Measurements from ENCODE around the gene GPX3. TPM values are rescaled to one million over a fixed set of nuclear protein-coding genes. Genes with fewer than 3 reads are reported as not detected.

GPX3 gene
- total RNA-seq, 4 donors from 2014 or later: 690 to 3,141 (median 1,517) TPM

GRCh38 chr5:151047814-151048425 lies 27.5 kb downstream of the GPX3 start:
- peaks cover 0 to 86% of the 10 kb centered on the region in 2 donors for H3K36me3 ChIP-seq
- WGBS, 2 donors (ENCODE audit: low coverage in 1 of 2): 64 to 87% methylated on average over 5 to 11 of the region's 13 CpGs
- TF ChIP-seq POLR2A (IDR thresholded peaks at IDR 0.05) (no peak), CTCF (IDR thresholded peaks at IDR 0.05) (peak; percentile 89 to 94 (median 92))

GRCh38 chr5:151048526-151048925 lies 28.1 kb downstream of the GPX3 start:
- no peak overlapping the region for H3K4me3 ChIP-seq
- no peaks in the 10 kb centered on the region for H3K9me3 ChIP-seq
- peaks cover 0 to 85% of the 10 kb centered on the region in 2 donors for H3K36me3 ChIP-seq
- peaks cover 0 to 44% (median 9%) of the 10 kb centered on the region in 3 donors for H3K4me1 ChIP-seq
- H3K27ac ChIP-seq: peak overlapping the region in 2 of 4 donors; percentile 1 to 4
- TF ChIP-seq CTCF (IDR thresholded peaks at IDR 0.05) (peak in 3 of 4 experiments; percentile 25 to 42 (median 40)), EP300 (IDR thresholded peaks at IDR 0.05) (no peak), POLR2AphosphoS5 (IDR thresholded peaks at IDR 0.05) (no peak)
- no peaks in the 10 kb centered on the region for H3K27me3 ChIP-seq
- WGBS, 2 donors (ENCODE audit: low coverage in 1 of 2): 60% methylated on average over 7 of the region's 7 CpGs; no CpG with 5 or more reads in 1 of the 2 donors
- ATAC-seq: no peak

More at GRCh38 chr5:151047814-151048425, 27.5 kb downstream of the GPX3 start:
- no peaks in the 10 kb centered on the region for H3K9me3 ChIP-seq
- H3K27ac ChIP-seq: peak overlapping the region in 2 of 4 donors; percentile 1 to 35
- H3K4me3 ChIP-seq: no peak overlapping the region
- peaks cover 0 to 44% (median 9%) of the 10 kb centered on the region in 3 donors for H3K4me1 ChIP-seq
- H3K27me3 ChIP-seq: no peaks in the 10 kb centered on the region
- peak; percentile 57 for ATAC-seq

GRCh38 chr5:151051066-151051930 lies 30.9 kb downstream of the GPX3 start:
- ATAC-seq: peak; percentile 75
- peaks cover 0 to 44% (median 9%) of the 10 kb centered on the region in 3 donors for H3K4me1 ChIP-seq
- TF ChIP-seq EP300 (IDR thresholded peaks at IDR 0.05) (no peak), CTCF (IDR thresholded peaks at IDR 0.05) (peak in 3 of 4 experiments; percentile 89 to 95 (median 93))
- peak overlapping the region in 2 of 4 donors; percentile 15 to 49 for H3K27ac ChIP-seq
- no peaks in the 10 kb centered on the region for H3K27me3 ChIP-seq
- H3K4me3 ChIP-seq: no peak overlapping the region
- WGBS, 2 donors (ENCODE audit: low coverage in 1 of 2): 63 to 67% methylated on average over 3 to 4 of the region's 6 CpGs
- H3K36me3 ChIP-seq: peaks cover 0 to 85% of the 10 kb centered on the region in 2 donors
- no peaks in the 10 kb centered on the region for H3K9me3 ChIP-seq

- peak overlapping the region in 3 of 4 donors; percentile 16 to 49 (median 42) for H3K27ac ChIP-seq
- no peak for TF ChIP-seq CTCF (IDR thresholded peaks at IDR 0.05)
- TF ChIP-seq EP300 (IDR thresholded peaks at IDR 0.05): no peak
- H3K27me3 ChIP-seq: no peaks in the 10 kb centered on the region
- H3K36me3 ChIP-seq: peaks cover 0 to 85% of the 10 kb centered on the region in 2 donors
- no peaks in the 10 kb centered on the region for H3K9me3 ChIP-seq
- whole genome bisulfite sequencing, 2 donors (ENCODE audit: low coverage in 1 of 2): 49 to 58% methylated on average over 4 to 5 of the region's 10 CpGs
- H3K4me1 ChIP-seq: peaks cover 0 to 40% (median 9%) of the 10 kb centered on the region in 3 donors
- no peak for ATAC-seq
- no peak overlapping the region for H3K4me3 ChIP-seq
Measured at GRCh38 chr5:151051931-151052608, 31.7 kb downstream of the GPX3 start.

All from gastroesophageal sphincter (tissue), 4 donors.